Effector CD4-positive, alpha-beta T cell (primary cell): Measurements from ENCODE around the gene PAMR1.

Experiments used
- DNase-seq: peaks from one replicate; pipeline ENCODE4 v3.0.0-alpha.2; 2020

The PAMR1 gene

GRCh38 chr11:35491231-35491871, 34.1 kb downstream of the PAMR1 start:
- DNase-seq, result no peak

DNA sequence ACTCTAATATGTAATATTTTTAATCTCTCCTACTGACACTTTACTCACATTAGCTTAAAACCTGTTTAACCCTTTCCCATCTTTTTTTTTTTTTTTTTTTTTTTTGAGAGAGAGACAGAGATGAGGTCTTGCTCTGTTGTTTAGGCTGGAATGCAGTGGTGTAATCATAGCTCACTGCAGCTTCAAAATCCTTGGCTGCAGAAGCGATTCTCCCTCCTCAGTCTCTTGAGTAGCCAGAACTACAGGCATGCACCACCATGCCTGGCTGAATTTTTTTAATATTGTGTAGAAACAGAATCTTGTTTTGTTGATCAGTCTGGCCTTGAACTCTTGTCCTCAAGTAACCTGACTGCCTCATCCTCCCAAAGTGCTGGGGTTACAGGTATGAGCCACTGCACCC, 37.3 kb downstream of the PAMR1 start:
- no peak for DNase-seq

- DNase-seq, result no peak
Observed at GRCh38 chr11:35487532-35488078, 37.8 kb downstream of the PAMR1 start.

- DNase-seq, result no peak
Observed at GRCh38 chr11:35486934-35487333, 38.5 kb downstream of the PAMR1 start.

DNA sequence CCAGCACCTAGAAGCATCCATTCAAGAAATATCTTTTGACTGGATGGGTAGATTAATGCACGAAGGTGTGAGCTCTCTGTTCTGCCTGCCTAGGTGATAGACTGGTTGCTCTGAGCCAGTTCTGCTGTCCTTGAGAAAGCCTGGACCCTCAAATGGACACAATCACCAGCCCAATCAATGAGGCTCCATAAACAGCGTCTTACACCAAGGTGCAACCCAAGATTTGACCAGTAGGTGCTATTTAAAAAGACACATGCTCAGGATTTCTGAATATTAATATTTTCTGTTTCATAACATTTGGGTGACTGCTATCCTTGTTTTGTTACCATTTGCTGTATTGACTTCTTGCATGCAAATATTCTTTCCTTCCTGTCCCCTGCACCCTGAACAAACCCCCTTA, 39.0 kb downstream of the PAMR1 start:
- DNase-seq, result no peak

GRCh38 chr11:35485656-35486322, 39.6 kb downstream of the PAMR1 start:
- peak; percentile 59 for DNase-seq

- DNase-seq, result no peak
Observed at GRCh38 chr11:35484435-35484834, 41.0 kb downstream of the PAMR1 start.

GRCh38 chr11:35483131-35483820, 42.1 kb downstream of the PAMR1 start:
- no peak for DNase-seq

- DNase-seq, result no peak
Observed at GRCh38 chr11:35479731-35480130, 45.7 kb downstream of the PAMR1 start.

- no peak for DNase-seq
Observed at GRCh38 chr11:35478471-35479091, 46.8 kb downstream of the PAMR1 start.

- DNase-seq, result no peak
Observed at GRCh38 chr11:35477901-35478300, 47.5 kb downstream of the PAMR1 start.

- no peak for DNase-seq
Observed at GRCh38 chr11:35474688-35475087, 50.7 kb downstream of the PAMR1 start.

DNA sequence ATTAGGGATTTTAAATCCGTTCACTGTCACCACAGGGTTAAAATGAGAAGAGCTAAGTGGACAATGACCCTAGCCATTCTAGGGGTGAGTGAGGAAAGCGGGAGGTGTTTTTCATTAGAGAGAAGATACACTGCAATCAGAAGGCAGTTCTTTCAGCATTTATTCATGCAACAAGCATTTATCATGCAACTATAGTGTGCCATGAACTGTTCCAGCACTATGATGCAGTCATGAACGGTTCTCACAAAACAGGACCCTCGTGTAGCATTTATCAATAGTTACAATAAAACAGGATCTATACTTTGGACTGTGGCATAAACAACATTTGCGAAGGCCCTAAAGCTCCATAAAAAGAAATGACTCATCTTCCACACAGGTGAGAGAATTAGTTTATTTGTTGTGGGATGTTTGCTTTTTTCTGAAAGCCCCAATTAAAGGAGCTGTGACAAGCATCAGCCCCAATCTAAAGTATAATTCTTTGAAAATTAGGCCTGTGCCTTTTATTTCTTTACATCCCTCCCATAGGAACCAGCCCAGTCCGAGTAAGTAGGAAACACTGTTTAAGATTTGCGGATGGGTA, 51.5 kb downstream of the PAMR1 start:
- DNase-seq, result no peak

DNA sequence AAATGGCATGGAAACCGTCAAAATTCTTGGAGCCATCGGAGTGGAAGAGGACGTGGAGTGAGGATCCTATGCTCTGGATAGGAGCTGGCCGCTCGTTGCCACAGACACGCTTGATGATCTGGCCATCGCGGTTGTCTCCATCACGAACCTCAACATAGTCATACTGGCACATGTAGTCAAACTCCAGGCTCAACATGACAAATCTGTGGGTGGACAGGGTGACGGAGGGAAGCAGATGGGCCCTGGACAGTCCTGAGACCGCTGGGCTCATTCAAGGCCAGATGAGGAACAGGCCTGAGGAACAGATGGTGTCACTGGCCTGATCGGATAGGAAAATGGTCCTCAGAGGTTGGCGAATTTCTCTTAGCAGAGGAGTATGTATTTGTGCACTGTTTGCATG, 54.8 kb downstream of the PAMR1 start:
- no peak for DNase-seq

GRCh38 chr11:35466058-35466457, 59.4 kb downstream of the PAMR1 start:
- no peak for DNase-seq

GRCh38 chr11:35464308-35464707, 61.1 kb downstream of the PAMR1 start:
- no peak for DNase-seq

- DNase-seq, result no peak
Observed at GRCh38 chr11:35463331-35463751, 62.1 kb downstream of the PAMR1 start.

- no peak for DNase-seq
Observed at GRCh38 chr11:35461917-35462538, 63.4 kb downstream of the PAMR1 start.

DNA sequence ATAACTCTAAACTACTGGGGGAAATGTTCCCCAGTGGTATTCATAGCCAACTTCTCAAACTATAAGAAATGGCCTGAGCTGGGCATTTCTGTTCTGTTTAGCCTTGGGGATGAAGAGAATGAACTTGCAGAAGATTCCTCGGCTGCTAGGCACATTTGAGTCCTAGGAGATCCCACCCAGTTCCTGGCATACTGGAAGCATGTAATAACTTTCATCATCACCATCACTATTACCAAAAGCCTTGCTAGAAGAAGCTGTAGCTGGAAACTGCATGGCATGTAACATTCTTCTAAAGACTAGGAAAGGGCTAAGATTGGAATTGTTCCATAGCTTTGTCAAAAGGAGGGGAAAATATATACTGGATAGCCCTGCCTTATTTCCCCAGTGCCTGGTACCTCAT, 65.9 kb downstream of the PAMR1 start:
- no peak for DNase-seq

DNA sequence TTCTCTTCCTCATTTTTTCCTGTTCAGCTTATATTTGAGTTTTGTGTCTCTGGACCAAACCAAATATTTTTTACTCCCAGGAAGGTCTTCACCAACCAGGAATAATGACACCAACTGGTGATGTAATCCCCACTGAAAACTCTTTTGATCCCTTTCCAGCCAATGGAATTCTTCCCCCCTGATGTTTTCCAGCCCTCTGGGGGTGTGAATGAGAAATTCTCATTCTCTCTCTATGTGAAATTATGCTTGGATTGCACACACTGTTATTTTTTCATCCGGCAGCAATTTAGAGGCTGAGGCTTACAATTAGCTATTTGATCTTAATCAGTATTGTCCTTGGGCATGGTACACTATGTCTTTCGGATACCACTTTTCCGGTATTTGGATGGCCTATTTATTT, 66.6 kb downstream of the PAMR1 start:
- DNase-seq, result no peak

- DNase-seq, result no peak
Observed at GRCh38 chr11:35454362-35454761, 71.1 kb downstream of the PAMR1 start.

- DNase-seq, result no peak
Observed at GRCh38 chr11:35436581-35437250, 88.7 kb downstream of the PAMR1 start.
